Measurements from ENCODE around the gene NLRP5.

DNA sequence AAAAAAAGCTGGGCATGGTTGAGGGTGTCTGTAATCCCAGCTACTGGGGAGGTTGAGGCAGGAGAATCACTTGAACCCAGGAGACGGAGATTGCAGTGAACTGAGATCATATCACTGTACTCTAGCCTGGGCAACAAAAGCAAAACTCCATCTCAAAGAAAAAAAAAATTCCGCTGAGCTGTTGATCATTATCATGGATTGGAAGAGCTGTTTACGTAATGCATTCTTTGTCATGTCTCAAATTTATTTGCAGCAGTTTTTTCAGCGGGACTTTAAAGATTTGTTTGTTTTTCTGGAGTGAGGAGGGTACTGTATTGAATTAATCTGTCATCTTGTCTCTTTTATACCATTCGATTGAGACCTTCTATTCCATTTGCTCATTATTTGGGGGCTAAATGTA is 4.3 kb downstream of the NLRP5 start:
- TF ChIP-seq, protein P1, sequence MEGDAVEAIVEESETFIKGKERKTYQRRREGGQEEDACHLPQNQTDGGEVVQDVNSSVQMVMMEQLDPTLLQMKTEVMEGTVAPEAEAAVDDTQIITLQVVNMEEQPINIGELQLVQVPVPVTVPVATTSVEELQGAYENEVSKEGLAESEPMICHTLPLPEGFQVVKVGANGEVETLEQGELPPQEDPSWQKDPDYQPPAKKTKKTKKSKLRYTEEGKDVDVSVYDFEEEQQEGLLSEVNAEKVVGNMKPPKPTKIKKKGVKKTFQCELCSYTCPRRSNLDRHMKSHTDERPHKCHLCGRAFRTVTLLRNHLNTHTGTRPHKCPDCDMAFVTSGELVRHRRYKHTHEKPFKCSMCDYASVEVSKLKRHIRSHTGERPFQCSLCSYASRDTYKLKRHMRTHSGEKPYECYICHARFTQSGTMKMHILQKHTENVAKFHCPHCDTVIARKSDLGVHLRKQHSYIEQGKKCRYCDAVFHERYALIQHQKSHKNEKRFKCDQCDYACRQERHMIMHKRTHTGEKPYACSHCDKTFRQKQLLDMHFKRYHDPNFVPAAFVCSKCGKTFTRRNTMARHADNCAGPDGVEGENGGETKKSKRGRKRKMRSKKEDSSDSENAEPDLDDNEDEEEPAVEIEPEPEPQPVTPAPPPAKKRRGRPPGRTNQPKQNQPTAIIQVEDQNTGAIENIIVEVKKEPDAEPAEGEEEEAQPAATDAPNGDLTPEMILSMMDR (IDR thresholded peaks at IDR 0.05; ENCODE audit: low read depth, low read length, poor library complexity, severe bottlenecking), result no peak
- no peak for TF ChIP-seq EZH2phosphoT487 (IDR thresholded peaks at IDR 0.05; ENCODE audit: borderline replicate concordance, low read length)

All from DOHH2 (cell line).